Gastroesophageal sphincter (tissue), 4 donors: ENCODE measurements around the gene STK25. TPM values are rescaled to one million over a fixed set of nuclear protein-coding genes. Genes with fewer than 3 reads are reported as not detected.

Experiments used
- ATAC-seq: fragments of 150-250 bp; one replicate; pipeline ENCODE4 v1.9.1; 2016; ENCODE audit warnings: mild to moderate bottlenecking, moderate library complexity
- H3K27ac ChIP-seq, 4 donors: fragments of 200-600 bp; sonication (generic) in 3 of 4; 1 replicate in 3 of 4; 2 replicates in 1 of 4; pipeline ENCODE4 v1.5.1; 2016 to 2019
- H3K27me3 ChIP-seq: fragments of 200-600 bp; sonication (generic); one replicate; pipeline ENCODE4 v1.5.1; 2019
- H3K36me3 ChIP-seq, 2 donors: fragments of 200-600 bp; sonication (generic); one replicate each; pipeline ENCODE4 v1.5.1; 2019; ENCODE audit warnings: control low read depth in 1 of 2
- H3K4me1 ChIP-seq, 3 donors: fragments of 200-600 bp; sonication (generic); 1 replicate in 2 of 3; 2 replicates in 1 of 3; pipeline ENCODE4 v1.5.1; 2016 to 2019; ENCODE audit warnings: control low read depth in 2 of 3
- H3K4me3 ChIP-seq, 2 donors: fragments of 200-600 bp; sonication (generic); one replicate each; pipeline ENCODE4 v1.5.1; 2019; ENCODE audit warnings: mild to moderate bottlenecking in 1 of 2, moderate library complexity in 1 of 2
- H3K9me3 ChIP-seq, 3 donors: fragments of 200-600 bp; sonication (generic); one replicate each; pipeline ENCODE4 v1.5.1; 2017 to 2019; ENCODE audit warnings: control low read depth in 2 of 3
- CTCF ChIP-seq, 4 experiments: fragments of 200-600 bp in 2 of 4; fragments of 450-650 bp in 2 of 4; sonication (generic) in 1 of 4; IDR thresholded peaks; one replicate each; pipeline ENCODE4 v1.5.1; 2017 to 2019; ENCODE audit warnings: antibody characterized with exemption in 4 of 4, mild to moderate bottlenecking in 2 of 4, moderate library complexity in 2 of 4
- EP300 ChIP-seq: sonication (generic); formaldehyde crosslinking; IDR thresholded peaks from one replicate; pipeline ENCODE4 v1.6.1; 2017; ENCODE audit warnings: antibody characterized with exemption, mild to moderate bottlenecking
- POLR2A ChIP-seq, 2 donors: fragments of 450-650 bp; IDR thresholded peaks; one replicate each; pipeline ENCODE4 v1.6.1; 2017; ENCODE audit warnings: antibody characterized with exemption in 2 of 2, mild to moderate bottlenecking in 2 of 2, moderate library complexity in 1 of 2
- POLR2AphosphoS5 ChIP-seq: sonication (generic); formaldehyde crosslinking; IDR thresholded peaks from one replicate; pipeline ENCODE4 v1.6.1; 2017; ENCODE audit warnings: antibody characterized with exemption
- WGBS, 2 donors: methylation state at CpG; one replicate each; pipeline ENCODE4 v1.1.5; 2018; ENCODE audit warnings: low coverage in 1 of 2; 5-methylcytosine and 5-hydroxymethylcytosine counted together
- total RNA-seq, 4 donors: library from RNA; depleted of rRNA; stranded (reverse); fragments of >200 nt; gene quantifications; one replicate each; pipeline ENCODE4 v1.1.0, GENCODE V29; 2016

STK25 gene
- total RNA-seq, 4 donors from 2014 or later, result 125 to 234 (median 174) TPM

- 44 to 57% methylated on average over 10 of the region's 10 CpGs for WGBS, 2 donors
- H3K36me3 ChIP-seq, result no peaks in the 10 kb centered on the region
- peaks cover 10% of the 10 kb centered on the region for H3K27me3 ChIP-seq
- TF ChIP-seq EP300, result no peak
- TF ChIP-seq POLR2AphosphoS5, result no peak
- no peak for TF ChIP-seq POLR2A (IDR thresholded peaks at IDR 0.05)
- TF ChIP-seq CTCF (IDR thresholded peaks at IDR 0.05), result no peak
- no peaks in the 10 kb centered on the region for H3K9me3 ChIP-seq
- H3K4me3 ChIP-seq, result no peak overlapping the region
- H3K27ac ChIP-seq, result no peak overlapping the region
- H3K4me1 ChIP-seq, result peaks cover 0 to under 1% (median 0%) of the 10 kb centered on the region in 3 donors
- ATAC-seq, result no peak
Measured at GRCh38 chr2:241514986-241515737, 6.8 kb upstream of the STK25 start.

- TF ChIP-seq EP300 (no peak), POLR2AphosphoS5 (no peak), CTCF (IDR thresholded peaks at IDR 0.05) (no peak), POLR2A (IDR thresholded peaks at IDR 0.05) (no peak)
- WGBS, 2 donors, result 80 to 83% methylated on average over 2 to 3 of the region's 5 CpGs
- H3K9me3 ChIP-seq, result no peaks in the 10 kb centered on the region
Measured at GRCh38 chr2:241514553-241514952, 6.2 kb upstream of the STK25 start.

GRCh38 chr2:241511091-241511741 lies 2.8 kb upstream of the STK25 start:
- H3K9me3 ChIP-seq, result no peaks in the 10 kb centered on the region
- no peak overlapping the region for H3K4me3 ChIP-seq
- peaks cover 0 to 32% (median 23%) of the 10 kb centered on the region in 3 donors for H3K4me1 ChIP-seq
- H3K27me3 ChIP-seq, result no peaks in the 10 kb centered on the region
- no peaks in the 10 kb centered on the region for H3K36me3 ChIP-seq
- ATAC-seq, result no peak
- 90 to 98% methylated on average over 2 to 5 of the region's 6 CpGs for WGBS, 2 donors
- no peak overlapping the region for H3K27ac ChIP-seq
- no peak for TF ChIP-seq CTCF (IDR thresholded peaks at IDR 0.05)
- no peak for TF ChIP-seq POLR2AphosphoS5
- no peak for TF ChIP-seq EP300
- no peak for TF ChIP-seq POLR2A (IDR thresholded peaks at IDR 0.05)

More at GRCh38 chr2:241514553-241514952, 6.2 kb upstream of the STK25 start:
- Histone ChIP-seq H3K27me3 (peaks cover 4% of the 10 kb centered on the region), H3K4me3 (no peak overlapping the region), H3K36me3 (no peaks in the 10 kb centered on the region), H3K4me1 (peaks cover 0 to 7% (median 3%) of the 10 kb centered on the region in 3 donors), H3K27ac (no peak overlapping the region)
- no peak for ATAC-seq

GRCh38 chr2:241509155-241509784 lies 886 bp upstream of the STK25 start:
- TF ChIP-seq POLR2AphosphoS5 (no peak), POLR2A (IDR thresholded peaks at IDR 0.05) (no peak), CTCF (IDR thresholded peaks at IDR 0.05) (no peak), EP300 (no peak)
- ATAC-seq, result no peak
- peak overlapping the region; percentile 15 to 93 (median 88) for H3K27ac ChIP-seq

More at GRCh38 chr2:241509155-241509784, 886 bp upstream of the STK25 start:
- no peaks in the 10 kb centered on the region for H3K27me3 ChIP-seq
- H3K4me3 ChIP-seq, result peak overlapping the region; percentile 89 to 100
- WGBS, 2 donors, result 27 to 28% methylated on average over 9 of the region's 24 CpGs
- peaks cover 0 to 47% (median 35%) of the 10 kb centered on the region in 3 donors for H3K4me1 ChIP-seq
- peaks cover 0 to 2% of the 10 kb centered on the region in 2 donors for H3K36me3 ChIP-seq
- no peaks in the 10 kb centered on the region for H3K9me3 ChIP-seq
